Suprapubic skin (tissue), 3 donors: ENCODE results near the gene LMF1.

Experiments used
- CTCF ChIP-seq, 2 donors: fragments of 200-600 bp in 1 of 2; fragments of 450-650 bp in 1 of 2; sonication (generic) in 1 of 2; IDR thresholded peaks; one replicate each; pipeline ENCODE4 v1.5.1; 2016 to 2019; ENCODE audit warnings: antibody characterized with exemption in 2 of 2, mild to moderate bottlenecking in 1 of 2, moderate library complexity in 1 of 2
- POLR2A ChIP-seq, 2 donors: fragments of 450-650 bp; IDR thresholded peaks; one replicate each; pipeline ENCODE4 v1.6.1; 2017; ENCODE audit warnings: antibody characterized with exemption in 2 of 2, mild to moderate bottlenecking in 2 of 2, moderate library complexity in 2 of 2

- TF ChIP-seq CTCF (IDR thresholded peaks at IDR 0.05) (no peak), POLR2A (IDR thresholded peaks at IDR 0.05) (no peak)
Observed at GRCh38 chr16:942436-943060, 28.2 kb downstream of the LMF1 start.
